Adrenal gland (tissue), 5 donors: ENCODE data around the gene KCTD5.
"Not testable (repeated sequence)": the region's sequence is repeated elsewhere in the genome, so short reads cannot be mapped to it uniquely, and the experiment has no call there.

Source experiments
- POLR2A ChIP-seq, 2 donors: fragments of 450-650 bp; IDR thresholded peaks; one replicate each; pipeline ENCODE4 v1.6.1; 2017; ENCODE audit warnings: antibody characterized with exemption in 2 of 2, mild to moderate bottlenecking in 2 of 2, moderate library complexity in 1 of 2
- TF ChIP-seq, protein P1 (sequence below), 6 experiments: fragments of 450-650 bp in 4 of 6; fragments of 200-600 bp in 2 of 6; sonication (generic) in 1 of 6; IDR thresholded peaks; 1 replicate in 5 of 6; 2 replicates in 1 of 6; pipeline versions ENCODE4 v1.5.1 to v1.8.0; 2016 to 2021; ENCODE audit warnings: antibody characterized with exemption in 6 of 6, mild to moderate bottlenecking in 2 of 6, moderate library complexity in 1 of 6
- donor health status: DM: no; HTN: no; CAD: no.

GRCh38 chr16:2639071-2639721, 43.1 kb upstream of the KCTD5 start:
- not testable (repeated sequence) for TF ChIP-seq POLR2A (IDR thresholded peaks at IDR 0.05)
- TF ChIP-seq, protein P1, sequence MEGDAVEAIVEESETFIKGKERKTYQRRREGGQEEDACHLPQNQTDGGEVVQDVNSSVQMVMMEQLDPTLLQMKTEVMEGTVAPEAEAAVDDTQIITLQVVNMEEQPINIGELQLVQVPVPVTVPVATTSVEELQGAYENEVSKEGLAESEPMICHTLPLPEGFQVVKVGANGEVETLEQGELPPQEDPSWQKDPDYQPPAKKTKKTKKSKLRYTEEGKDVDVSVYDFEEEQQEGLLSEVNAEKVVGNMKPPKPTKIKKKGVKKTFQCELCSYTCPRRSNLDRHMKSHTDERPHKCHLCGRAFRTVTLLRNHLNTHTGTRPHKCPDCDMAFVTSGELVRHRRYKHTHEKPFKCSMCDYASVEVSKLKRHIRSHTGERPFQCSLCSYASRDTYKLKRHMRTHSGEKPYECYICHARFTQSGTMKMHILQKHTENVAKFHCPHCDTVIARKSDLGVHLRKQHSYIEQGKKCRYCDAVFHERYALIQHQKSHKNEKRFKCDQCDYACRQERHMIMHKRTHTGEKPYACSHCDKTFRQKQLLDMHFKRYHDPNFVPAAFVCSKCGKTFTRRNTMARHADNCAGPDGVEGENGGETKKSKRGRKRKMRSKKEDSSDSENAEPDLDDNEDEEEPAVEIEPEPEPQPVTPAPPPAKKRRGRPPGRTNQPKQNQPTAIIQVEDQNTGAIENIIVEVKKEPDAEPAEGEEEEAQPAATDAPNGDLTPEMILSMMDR (IDR thresholded peaks at IDR 0.05): peak in 1 of 6 experiments; percentile 21
